ENCODE results near the gene PIEZO2. TPM values are rescaled to one million over a fixed set of nuclear protein-coding genes. Genes with fewer than 3 reads are reported as not detected.

PIEZO2 gene
- total RNA-seq, 2 experiments from 2014 or later = not detected

DNA sequence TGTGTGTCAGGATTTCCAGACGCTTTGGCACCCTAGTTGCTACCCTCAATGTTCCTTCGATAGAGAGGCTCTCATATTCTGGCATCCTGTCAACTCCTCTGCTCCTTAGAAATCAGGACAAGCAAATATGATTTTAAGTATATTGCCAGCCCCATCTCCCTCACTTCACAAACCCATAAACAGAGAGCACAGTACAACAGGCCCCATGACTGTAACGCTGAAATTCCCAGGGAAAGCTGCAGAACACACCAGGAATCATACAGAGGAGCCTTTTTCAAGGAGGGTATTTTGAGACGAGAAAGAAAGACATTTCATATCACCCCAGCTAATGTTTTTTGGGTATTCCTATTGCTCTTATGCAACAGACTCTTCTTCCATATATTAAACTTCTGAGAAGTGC, 460.6 kb downstream of the PIEZO2 start:
- DNase-seq = no peak
- no peaks in the 10 kb centered on the region for H3K36me3 Mint-ChIP-seq
- no peaks in the 10 kb centered on the region for H3K4me1 Mint-ChIP-seq
- POLR2A ChIA-PET = no interaction called here
- no peaks in the 10 kb centered on the region for H3K9me3 Mint-ChIP-seq
- H3K27ac Mint-ChIP-seq = no peak overlapping the region
- no peak for ATAC-seq (ENCODE audit: low read depth)
- H3K4me3 Mint-ChIP-seq = no peak overlapping the region
- peaks cover 9% of the 10 kb centered on the region for H3K27me3 Mint-ChIP-seq

DNA sequence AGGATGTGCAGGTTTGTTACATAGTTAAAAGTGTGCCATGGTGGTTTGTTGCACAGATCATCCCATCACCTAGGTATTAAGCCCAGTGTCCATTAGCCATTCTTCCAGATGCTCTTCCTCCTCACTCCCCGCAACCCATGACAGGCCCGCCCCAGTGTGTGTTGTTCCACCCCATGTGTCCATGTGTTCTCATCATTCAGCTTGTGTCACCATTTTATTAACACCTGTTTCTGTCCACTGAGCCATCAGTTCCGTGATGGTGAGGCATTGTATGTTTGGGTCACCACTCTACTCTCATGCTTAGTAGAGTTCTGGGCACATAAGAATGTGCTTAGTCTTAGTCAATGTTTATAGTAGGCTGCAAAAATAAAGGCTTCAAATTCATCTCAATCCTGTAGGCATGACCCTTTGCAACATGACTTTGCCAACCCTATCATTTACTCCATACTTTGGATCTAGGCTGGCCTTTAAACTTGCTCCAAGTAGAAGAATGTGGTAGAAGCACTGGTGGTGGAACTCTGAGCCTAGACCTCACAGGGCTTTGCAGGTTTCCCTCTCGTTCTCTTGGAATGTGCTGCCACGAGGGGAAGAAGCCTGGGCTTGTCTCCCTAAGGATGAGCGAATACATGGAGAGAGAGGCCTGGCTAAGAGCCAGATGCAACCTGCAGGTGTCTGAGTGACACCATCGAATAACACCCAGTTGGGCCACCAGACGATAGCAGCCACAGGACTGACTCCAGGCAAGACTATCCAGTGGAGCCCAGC, 462.0 kb downstream of the PIEZO2 start:
- POLR2A ChIA-PET = no interaction called here
- no peak overlapping the region for H3K27ac Mint-ChIP-seq
- H3K4me1 Mint-ChIP-seq = no peaks in the 10 kb centered on the region
- H3K4me3 Mint-ChIP-seq = no peak overlapping the region
- DNase-seq (no peak), ATAC-seq (ENCODE audit: low read depth) (no peak)
- H3K27me3 Mint-ChIP-seq = peaks cover 4% of the 10 kb centered on the region
- no peaks in the 10 kb centered on the region for H3K9me3 Mint-ChIP-seq
- H3K36me3 Mint-ChIP-seq = no peaks in the 10 kb centered on the region

DNA sequence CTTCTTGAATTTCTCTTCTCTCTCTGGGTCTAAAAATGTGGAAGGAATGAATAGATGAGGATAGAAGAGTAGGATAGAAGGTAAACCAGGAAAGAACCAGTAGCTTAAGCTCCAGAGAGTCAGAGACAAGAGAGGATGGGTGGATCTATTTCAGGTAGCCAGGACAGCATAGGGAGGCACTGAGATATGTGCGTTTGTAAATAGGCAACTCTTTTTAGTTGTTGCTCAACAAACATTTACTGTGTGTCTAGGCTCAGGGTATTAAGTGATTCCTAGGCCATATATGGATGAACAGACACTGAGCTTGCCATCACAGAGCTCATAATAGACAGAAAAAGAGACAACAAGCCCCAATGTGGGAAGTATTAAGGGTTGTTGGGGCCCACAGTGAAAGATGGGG, 463.1 kb downstream of the PIEZO2 start:
- ATAC-seq (ENCODE audit: low read depth) (no peak), DNase-seq (no peak)
- no peaks in the 10 kb centered on the region for H3K36me3 Mint-ChIP-seq

GRCh38 chr18:10685484-10685883, 463.9 kb downstream of the PIEZO2 start:
- no peak overlapping the region for H3K27ac Mint-ChIP-seq
- H3K4me1 Mint-ChIP-seq = no peaks in the 10 kb centered on the region
- H3K36me3 Mint-ChIP-seq = no peaks in the 10 kb centered on the region
- H3K27me3 Mint-ChIP-seq = no peaks in the 10 kb centered on the region
- ATAC-seq (ENCODE audit: low read depth) (no peak), DNase-seq (no peak)
- no peak overlapping the region for H3K4me3 Mint-ChIP-seq
- H3K9me3 Mint-ChIP-seq = no peaks in the 10 kb centered on the region
- POLR2A ChIA-PET = no interaction called here

More for the DNA sequence above, 463.1 kb downstream of the PIEZO2 start:
- Mint-ChIP-seq H3K4me3 (no peak overlapping the region), H3K27ac (no peak overlapping the region), H3K4me1 (no peaks in the 10 kb centered on the region), H3K9me3 (no peaks in the 10 kb centered on the region), H3K27me3 (peaks cover 4% of the 10 kb centered on the region)
- POLR2A ChIA-PET = no interaction called here

DNA sequence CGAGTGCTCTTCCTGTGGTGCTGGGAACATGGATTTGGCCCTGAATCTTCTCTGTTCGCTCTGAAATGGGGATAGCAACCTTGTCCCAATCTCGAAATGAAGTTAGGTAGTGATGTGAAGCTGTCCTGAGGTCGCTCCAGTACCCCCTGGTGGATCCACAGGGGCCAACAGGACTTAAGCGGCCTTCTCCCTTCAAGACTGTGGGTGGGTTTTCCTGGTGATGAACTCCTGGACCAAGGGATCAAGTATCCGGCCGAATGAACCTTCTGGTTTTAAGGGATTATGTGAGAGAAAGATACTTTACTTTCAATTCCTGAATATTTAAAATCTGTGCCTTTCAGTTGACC, 467.0 kb downstream of the PIEZO2 start:
- no peak for DNase-seq
- POLR2A ChIA-PET = no interaction called here
- H3K36me3 Mint-ChIP-seq = no peaks in the 10 kb centered on the region
- H3K9me3 Mint-ChIP-seq = no peaks in the 10 kb centered on the region
- peaks cover 13% of the 10 kb centered on the region for H3K27me3 Mint-ChIP-seq
- no peak overlapping the region for H3K4me3 Mint-ChIP-seq
- no peaks in the 10 kb centered on the region for H3K4me1 Mint-ChIP-seq
- H3K27ac Mint-ChIP-seq = no peak overlapping the region
- ATAC-seq (ENCODE audit: low read depth) = no peak

DNA sequence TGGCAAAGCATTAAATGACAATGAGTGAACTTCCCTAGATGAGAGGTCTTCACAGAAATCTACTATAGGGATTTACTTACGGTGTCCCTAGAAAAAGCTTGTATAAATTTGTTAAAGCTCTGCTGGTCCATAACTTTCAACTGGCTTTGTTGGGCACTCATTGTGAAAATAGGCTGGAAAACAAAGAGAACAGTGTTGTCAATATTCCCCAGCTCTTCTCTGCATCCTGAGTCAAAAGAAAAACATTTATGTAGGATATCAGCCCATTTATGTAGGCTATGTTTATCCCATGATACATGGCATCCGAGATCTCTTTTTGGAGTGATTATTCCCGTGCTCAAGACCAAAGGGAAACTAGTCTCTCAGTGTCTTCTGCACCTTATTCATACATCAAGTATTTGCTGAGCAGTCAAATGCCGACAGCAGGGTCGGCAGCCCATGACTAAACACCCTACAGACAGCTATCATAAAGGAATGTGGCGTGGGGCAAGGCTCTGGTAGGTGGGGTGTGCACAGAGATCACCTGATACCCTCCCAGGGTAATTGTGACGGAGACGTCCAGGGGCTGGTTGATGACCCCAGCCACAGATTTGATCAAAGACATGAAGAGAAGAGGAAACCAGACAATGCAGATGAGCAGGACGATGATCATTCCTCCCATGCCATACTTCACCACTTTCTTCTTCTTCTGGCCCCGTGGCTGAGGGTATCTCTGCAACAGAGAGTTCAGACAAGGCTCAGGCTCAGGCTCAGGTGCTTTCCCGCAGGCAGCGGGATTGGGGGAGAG, 467.6 kb downstream of the PIEZO2 start:
- H3K27ac Mint-ChIP-seq = no peak overlapping the region
- POLR2A ChIA-PET = no interaction called here
- H3K9me3 Mint-ChIP-seq = no peaks in the 10 kb centered on the region
- no peaks in the 10 kb centered on the region for H3K36me3 Mint-ChIP-seq
- peaks cover 13% of the 10 kb centered on the region for H3K27me3 Mint-ChIP-seq
- H3K4me3 Mint-ChIP-seq = no peak overlapping the region
- no peak for DNase-seq
- no peak for ATAC-seq (ENCODE audit: low read depth)
- no peaks in the 10 kb centered on the region for H3K4me1 Mint-ChIP-seq

DNA sequence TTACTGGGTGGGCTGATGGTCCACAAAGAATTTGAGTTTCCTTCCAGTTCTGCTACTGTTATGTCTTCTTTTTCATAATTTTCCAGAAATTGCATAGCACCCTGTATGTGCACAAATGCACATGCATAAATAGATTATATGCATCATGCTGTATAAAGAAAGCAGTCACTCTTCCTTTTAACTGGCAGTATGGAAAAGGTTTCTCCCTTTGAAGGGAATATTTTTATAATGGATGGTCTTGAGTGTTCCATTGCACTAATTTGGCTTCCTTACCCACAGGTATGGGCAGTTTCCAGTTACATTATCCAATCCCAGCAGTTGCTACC, 469.1 kb downstream of the PIEZO2 start:
- Mint-ChIP-seq H3K36me3 (no peaks in the 10 kb centered on the region), H3K9me3 (no peaks in the 10 kb centered on the region), H3K4me1 (no peaks in the 10 kb centered on the region), H3K27ac (no peak overlapping the region), H3K27me3 (peaks cover 13% of the 10 kb centered on the region), H3K4me3 (no peak overlapping the region)
- DNase-seq = no peak
- POLR2A ChIA-PET = no interaction called here
- no peak for ATAC-seq (ENCODE audit: low read depth)

- Mint-ChIP-seq H3K27me3 (peaks cover 13% of the 10 kb centered on the region), H3K4me3 (no peak overlapping the region), H3K27ac (no peak overlapping the region), H3K4me1 (no peaks in the 10 kb centered on the region), H3K9me3 (no peaks in the 10 kb centered on the region), H3K36me3 (no peaks in the 10 kb centered on the region)
- POLR2A ChIA-PET = no interaction called here
- ATAC-seq (ENCODE audit: low read depth) = no peak
- DNase-seq = no peak
Measured at GRCh38 chr18:10679557-10680270, 469.7 kb downstream of the PIEZO2 start.

GRCh38 chr18:10671441-10671840, 477.9 kb downstream of the PIEZO2 start:
- H3K9me3 Mint-ChIP-seq = no peaks in the 10 kb centered on the region
- peaks cover 5% of the 10 kb centered on the region for H3K27me3 Mint-ChIP-seq
- no peak overlapping the region for H3K4me3 Mint-ChIP-seq
- no peak for ATAC-seq (ENCODE audit: low read depth)
- H3K27ac Mint-ChIP-seq = no peak overlapping the region
- H3K4me1 Mint-ChIP-seq = peaks cover 1% of the 10 kb centered on the region
- no peak for DNase-seq
- H3K36me3 Mint-ChIP-seq = no peaks in the 10 kb centered on the region
- POLR2A ChIA-PET = no interaction called here

DNA sequence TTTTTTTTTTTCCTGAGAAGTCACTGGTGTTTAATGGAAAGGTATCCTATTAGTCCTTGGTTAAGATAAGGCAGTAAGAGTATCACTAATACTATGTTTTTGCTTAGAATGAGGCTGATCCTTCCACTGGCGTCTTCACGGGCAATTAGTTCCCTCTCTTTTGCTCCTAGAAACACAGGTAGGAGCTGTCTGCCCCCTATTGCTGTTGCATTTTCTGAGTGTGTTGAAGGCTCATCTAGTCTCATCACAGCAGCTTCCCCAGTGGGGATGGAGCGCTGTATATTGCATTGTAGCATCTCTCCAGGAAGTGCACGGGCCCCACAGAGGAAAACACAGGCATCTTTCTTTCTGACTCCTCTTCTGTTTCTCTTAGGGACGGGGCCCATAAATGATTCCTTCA, 478.5 kb downstream of the PIEZO2 start:
- peaks cover 5% of the 10 kb centered on the region for H3K27me3 Mint-ChIP-seq
- H3K4me3 Mint-ChIP-seq = no peak overlapping the region
- H3K36me3 Mint-ChIP-seq = no peaks in the 10 kb centered on the region
- peaks cover 1% of the 10 kb centered on the region for H3K4me1 Mint-ChIP-seq
- no peak for DNase-seq
- ATAC-seq (ENCODE audit: low read depth) = no peak
- no peaks in the 10 kb centered on the region for H3K9me3 Mint-ChIP-seq
- POLR2A ChIA-PET = no interaction called here
- H3K27ac Mint-ChIP-seq = no peak overlapping the region

GRCh38 chr18:10669441-10670100, 479.8 kb downstream of the PIEZO2 start:
- POLR2A ChIA-PET = no interaction called here
- Mint-ChIP-seq H3K9me3 (no peaks in the 10 kb centered on the region), H3K36me3 (no peaks in the 10 kb centered on the region), H3K27me3 (peaks cover 5% of the 10 kb centered on the region), H3K27ac (no peak overlapping the region), H3K4me3 (no peak overlapping the region), H3K4me1 (peaks cover 1% of the 10 kb centered on the region)
- DNase-seq (no peak), ATAC-seq (ENCODE audit: low read depth) (no peak)

DNA sequence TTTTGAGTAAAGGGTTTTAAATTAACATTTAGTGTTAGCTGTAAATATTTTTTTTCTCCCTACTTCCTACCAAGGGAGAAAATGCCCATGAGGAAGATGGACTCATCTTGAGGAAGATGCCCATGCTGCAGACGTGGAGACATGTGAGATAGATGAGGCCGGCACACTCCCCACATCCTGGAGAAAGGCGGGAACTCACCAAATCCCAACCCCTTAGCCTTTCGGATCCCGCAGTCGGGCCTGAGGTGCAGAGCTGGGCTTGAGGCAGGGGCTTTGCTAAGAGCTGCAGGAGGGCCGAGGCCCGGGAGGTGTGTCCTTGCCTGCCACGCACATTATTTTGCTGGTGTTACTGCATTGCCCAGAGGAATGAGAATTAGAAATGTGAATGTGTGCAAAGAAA, 485.6 kb downstream of the PIEZO2 start:
- H3K9me3 Mint-ChIP-seq = no peaks in the 10 kb centered on the region
- peaks cover 1% of the 10 kb centered on the region for H3K4me1 Mint-ChIP-seq
- no peak overlapping the region for H3K4me3 Mint-ChIP-seq
- DNase-seq (no peak), ATAC-seq (ENCODE audit: low read depth) (no peak)
- no peaks in the 10 kb centered on the region for H3K36me3 Mint-ChIP-seq
- peaks cover 3% of the 10 kb centered on the region for H3K27me3 Mint-ChIP-seq
- no peak overlapping the region for H3K27ac Mint-ChIP-seq
- POLR2A ChIA-PET = no interaction called here

DNA sequence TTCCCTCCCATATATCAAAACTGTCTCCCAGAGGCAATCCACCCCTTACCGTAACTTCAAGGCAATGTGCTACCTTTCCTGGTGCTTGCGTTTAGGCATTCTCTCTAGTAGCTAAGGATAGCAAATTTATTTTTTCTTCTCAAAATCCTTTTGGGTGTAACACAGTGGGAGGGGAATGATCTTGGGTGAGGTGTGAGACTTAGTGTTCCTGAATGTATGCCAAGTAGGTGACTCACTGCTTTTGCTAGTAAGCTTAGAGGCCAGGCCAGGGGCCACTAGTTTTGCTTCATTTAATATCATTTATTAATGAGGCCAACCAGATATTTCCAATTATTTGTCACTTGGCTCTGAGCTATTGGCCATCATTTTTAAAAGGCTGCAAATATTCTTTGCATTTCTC, 488.1 kb downstream of the PIEZO2 start:
- H3K36me3 Mint-ChIP-seq = no peaks in the 10 kb centered on the region
- no peak for ATAC-seq (ENCODE audit: low read depth)
- no peaks in the 10 kb centered on the region for H3K9me3 Mint-ChIP-seq
- DNase-seq = no peak
- no peak overlapping the region for H3K27ac Mint-ChIP-seq
- H3K27me3 Mint-ChIP-seq = peaks cover 3% of the 10 kb centered on the region
- H3K4me1 Mint-ChIP-seq = no peaks in the 10 kb centered on the region
- POLR2A ChIA-PET = no interaction called here
- no peak overlapping the region for H3K4me3 Mint-ChIP-seq
